ENCODE data around the gene AGPS.

The AGPS gene

GRCh38 chr2:177474301-177474700 lies 81.7 kb downstream of the AGPS start:
- TF ChIP-seq, protein P1, sequence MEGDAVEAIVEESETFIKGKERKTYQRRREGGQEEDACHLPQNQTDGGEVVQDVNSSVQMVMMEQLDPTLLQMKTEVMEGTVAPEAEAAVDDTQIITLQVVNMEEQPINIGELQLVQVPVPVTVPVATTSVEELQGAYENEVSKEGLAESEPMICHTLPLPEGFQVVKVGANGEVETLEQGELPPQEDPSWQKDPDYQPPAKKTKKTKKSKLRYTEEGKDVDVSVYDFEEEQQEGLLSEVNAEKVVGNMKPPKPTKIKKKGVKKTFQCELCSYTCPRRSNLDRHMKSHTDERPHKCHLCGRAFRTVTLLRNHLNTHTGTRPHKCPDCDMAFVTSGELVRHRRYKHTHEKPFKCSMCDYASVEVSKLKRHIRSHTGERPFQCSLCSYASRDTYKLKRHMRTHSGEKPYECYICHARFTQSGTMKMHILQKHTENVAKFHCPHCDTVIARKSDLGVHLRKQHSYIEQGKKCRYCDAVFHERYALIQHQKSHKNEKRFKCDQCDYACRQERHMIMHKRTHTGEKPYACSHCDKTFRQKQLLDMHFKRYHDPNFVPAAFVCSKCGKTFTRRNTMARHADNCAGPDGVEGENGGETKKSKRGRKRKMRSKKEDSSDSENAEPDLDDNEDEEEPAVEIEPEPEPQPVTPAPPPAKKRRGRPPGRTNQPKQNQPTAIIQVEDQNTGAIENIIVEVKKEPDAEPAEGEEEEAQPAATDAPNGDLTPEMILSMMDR (IDR thresholded peaks at IDR 0.05; ENCODE audit: low read length, missing control alignments) = no peak
- H3K4me3 ChIP-seq (replicated peaks; ENCODE audit: low read depth, low read length) = no peak overlapping the region
- no peak for DNase-seq (ENCODE audit: low read depth)

DNA sequence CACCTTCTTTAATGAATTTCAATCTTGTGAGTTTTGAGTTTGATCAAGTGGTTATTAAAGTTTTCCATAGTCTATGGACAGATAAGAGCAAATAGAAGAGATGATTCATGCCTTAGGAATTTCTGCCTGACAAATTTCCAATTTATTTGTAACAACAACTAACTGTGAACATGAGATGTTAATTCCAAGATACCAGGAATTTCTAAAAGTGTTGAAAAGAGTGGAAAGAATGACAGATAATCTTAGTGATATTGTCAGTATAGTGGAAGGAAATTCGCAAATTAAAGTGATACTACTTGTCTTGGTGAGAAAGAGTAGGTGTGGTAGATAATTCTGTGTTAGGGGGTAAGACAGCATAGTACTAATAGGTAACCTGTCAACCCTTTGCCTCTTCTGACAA lies 82.4 kb downstream of the AGPS start:
- peak; percentile 76 for DNase-seq (ENCODE audit: low read depth)
- TF ChIP-seq, protein P1 (IDR thresholded peaks at IDR 0.05; ENCODE audit: low read length, missing control alignments) = no peak
- H3K4me3 ChIP-seq (replicated peaks; ENCODE audit: low read depth, low read length) = no peak overlapping the region

GRCh38 chr2:177476897-177477296 lies 84.3 kb downstream of the AGPS start:
- TF ChIP-seq, protein P1 (IDR thresholded peaks at IDR 0.05; ENCODE audit: low read length, missing control alignments) = no peak
- no peak for DNase-seq (ENCODE audit: low read depth)
- H3K4me3 ChIP-seq (replicated peaks; ENCODE audit: low read depth, low read length) = no peak overlapping the region

DNA sequence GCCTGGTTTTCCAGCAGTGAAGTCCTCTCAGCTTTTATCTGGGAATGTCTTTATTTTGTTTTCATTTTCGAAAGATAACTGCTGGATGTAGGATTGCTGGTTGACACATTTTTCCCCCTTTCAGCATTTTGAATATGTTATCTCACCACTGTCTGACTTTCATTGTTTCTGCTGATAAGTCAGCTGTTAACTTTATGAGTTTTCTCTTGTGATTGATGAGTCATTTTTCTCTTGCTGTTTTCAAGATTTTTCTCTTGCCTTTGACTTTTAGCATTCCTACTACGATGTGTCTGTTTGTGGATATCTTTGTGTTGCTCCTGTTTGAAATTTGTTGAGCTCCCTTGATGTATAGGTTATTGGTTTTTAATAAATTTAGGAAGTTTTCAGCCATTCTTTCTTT lies 85.5 kb downstream of the AGPS start:
- H3K4me3 ChIP-seq (replicated peaks; ENCODE audit: low read depth, low read length) = no peak overlapping the region
- TF ChIP-seq, protein P1 (IDR thresholded peaks at IDR 0.05; ENCODE audit: low read length, missing control alignments) = no peak
- peak; percentile 69 for DNase-seq (ENCODE audit: low read depth)

GRCh38 chr2:177478907-177479306 lies 86.3 kb downstream of the AGPS start:
- no peak for DNase-seq (ENCODE audit: low read depth)
- TF ChIP-seq, protein P1 (IDR thresholded peaks at IDR 0.05; ENCODE audit: low read length, missing control alignments) = no peak
- no peak overlapping the region for H3K4me3 ChIP-seq (replicated peaks; ENCODE audit: low read depth, low read length)

DNA sequence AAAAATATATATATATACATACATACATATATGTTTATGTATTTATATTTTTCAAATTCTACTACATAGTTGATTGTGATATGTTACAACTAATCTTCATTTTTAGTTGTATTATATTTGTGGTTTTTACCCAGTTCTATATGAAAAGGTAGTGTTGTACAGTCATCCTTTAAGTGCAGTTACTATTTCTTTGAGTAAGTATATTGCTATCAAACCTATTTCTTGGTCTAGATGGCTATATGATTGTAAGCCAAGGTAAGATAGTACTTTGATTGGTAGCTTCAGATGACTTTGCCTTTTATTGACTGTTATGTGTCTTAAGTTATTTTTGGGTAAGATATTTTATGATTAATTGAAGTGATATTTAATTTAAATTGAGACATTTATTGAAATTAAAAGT lies 89.6 kb downstream of the AGPS start:
- no peak for DNase-seq (ENCODE audit: low read depth)
- no peak overlapping the region for H3K4me3 ChIP-seq (replicated peaks; ENCODE audit: low read depth, low read length)
- TF ChIP-seq, protein P1 (IDR thresholded peaks at IDR 0.05; ENCODE audit: low read length, missing control alignments) = no peak

DNA sequence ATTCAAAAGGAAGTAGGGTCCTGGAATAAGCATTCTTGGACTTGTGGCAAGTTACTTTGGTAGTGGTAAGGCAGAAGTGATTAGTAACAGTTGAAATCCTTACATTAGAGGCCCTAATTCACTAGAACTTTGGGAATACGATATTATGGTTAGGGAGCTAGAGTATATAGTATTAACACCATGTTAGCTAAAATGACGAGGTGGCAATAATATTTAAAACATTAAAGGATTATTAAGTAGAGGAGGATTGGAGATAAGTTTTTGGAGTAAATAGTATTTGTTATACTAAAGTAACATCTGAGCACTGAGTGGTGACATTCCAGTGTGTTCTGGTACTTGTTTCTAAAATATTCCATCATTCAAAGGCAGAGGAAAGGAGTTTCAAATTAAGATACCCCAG lies 91.0 kb downstream of the AGPS start:
- TF ChIP-seq, protein P1 (IDR thresholded peaks at IDR 0.05; ENCODE audit: low read length, missing control alignments) = no peak
- H3K4me3 ChIP-seq (replicated peaks; ENCODE audit: low read depth, low read length) = no peak overlapping the region
- DNase-seq (ENCODE audit: low read depth) = no peak

Measured in fibroblast of pulmonary artery (primary cell).